ENCODE results near the gene TJP3.

Gene TJP3

GRCh38 chr19:3770136-3770999 is 62.2 kb downstream of the TJP3 start:
- no peak for DNase-seq

- no peak for DNase-seq
Observed at GRCh38 chr19:3771000-3771905, 63.1 kb downstream of the TJP3 start.

- no peak for DNase-seq
Observed at GRCh38 chr19:3771906-3772455, 63.8 kb downstream of the TJP3 start, which contains the start of gene RAX2. Gene RAX2, minus strand, starts transcription at chr19:3772228. Its CDS starts 486 bp downstream, at chr19:3771742.

- no peak for DNase-seq
Observed at GRCh38 chr19:3773814-3774515, 65.8 kb downstream of the TJP3 start.

GRCh38 chr19:3774621-3775373 is 66.6 kb downstream of the TJP3 start:
- no peak for DNase-seq

GRCh38 chr19:3775374-3775711 is 67.2 kb downstream of the TJP3 start:
- DNase-seq: no peak

- no peak for DNase-seq
Observed at GRCh38 chr19:3775831-3776230, 67.6 kb downstream of the TJP3 start.

GRCh38 chr19:3776479-3777040 is 68.4 kb downstream of the TJP3 start:
- DNase-seq: no peak

- no peak for DNase-seq
Observed at GRCh38 chr19:3778104-3778867, 70.1 kb downstream of the TJP3 start.

- DNase-seq: no peak
Observed at GRCh38 chr19:3778899-3779723, 70.9 kb downstream of the TJP3 start.

GRCh38 chr19:3780786-3781304 is 72.7 kb downstream of the TJP3 start:
- DNase-seq: no peak

- DNase-seq: no peak
Observed at GRCh38 chr19:3781603-3782002, 73.4 kb downstream of the TJP3 start.

- DNase-seq: no peak
Observed at GRCh38 chr19:3782330-3782729, 74.1 kb downstream of the TJP3 start.

- DNase-seq: no peak
Observed at GRCh38 chr19:3782903-3783302, 74.7 kb downstream of the TJP3 start.

GRCh38 chr19:3783660-3784584 is 75.7 kb downstream of the TJP3 start:
- peak; percentile 7 for DNase-seq

- DNase-seq: no peak
Observed at GRCh38 chr19:3784607-3785450, 76.6 kb downstream of the TJP3 start.

GRCh38 chr19:3785451-3785937 is 77.3 kb downstream of the TJP3 start:
- DNase-seq: no peak
